Measurements from ENCODE around the gene UCK1.
"Not testable (repeated sequence)": the region's sequence is repeated elsewhere in the genome, so short reads cannot be mapped to it uniquely, and the experiment has no call there.

Gene UCK1

DNA sequence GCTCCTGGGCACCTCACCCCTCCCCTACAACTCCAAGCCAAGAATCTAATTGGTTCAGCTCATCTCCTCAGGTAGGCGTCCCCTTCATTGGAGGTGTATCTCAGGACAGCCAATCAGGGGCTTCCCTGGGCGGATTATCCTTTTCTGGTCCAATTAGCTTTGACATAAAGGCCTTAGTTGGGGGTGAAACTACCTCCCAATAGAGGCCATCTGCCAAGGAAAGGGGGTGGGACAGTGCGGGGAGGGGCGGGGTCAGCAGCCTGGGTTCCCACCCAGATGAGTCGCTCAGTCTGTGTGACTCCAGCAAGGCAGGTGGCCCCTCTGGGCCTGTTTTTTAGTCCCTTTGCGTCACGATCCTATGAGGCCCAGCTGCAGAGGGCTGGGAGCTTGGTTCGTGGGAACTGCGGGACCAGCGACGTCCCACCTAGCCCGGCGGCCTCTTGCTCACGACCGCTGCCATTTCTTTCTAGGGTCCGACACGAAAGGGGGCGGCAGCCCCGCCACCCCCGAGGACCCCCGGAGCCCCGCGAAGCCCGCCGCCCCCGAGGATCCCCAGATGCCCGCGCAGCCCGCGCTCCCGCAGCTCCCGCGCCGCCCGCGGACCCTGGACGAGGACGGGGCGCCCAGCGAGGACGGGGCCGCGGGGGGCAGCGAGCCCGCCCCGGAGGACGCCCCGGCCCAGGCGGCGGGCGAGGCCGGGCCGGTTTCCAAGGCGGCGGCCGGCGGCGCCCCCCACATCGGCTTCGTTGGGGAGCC is 23.2 kb upstream of the UCK1 start:
- no peak for DNase-seq

DNA sequence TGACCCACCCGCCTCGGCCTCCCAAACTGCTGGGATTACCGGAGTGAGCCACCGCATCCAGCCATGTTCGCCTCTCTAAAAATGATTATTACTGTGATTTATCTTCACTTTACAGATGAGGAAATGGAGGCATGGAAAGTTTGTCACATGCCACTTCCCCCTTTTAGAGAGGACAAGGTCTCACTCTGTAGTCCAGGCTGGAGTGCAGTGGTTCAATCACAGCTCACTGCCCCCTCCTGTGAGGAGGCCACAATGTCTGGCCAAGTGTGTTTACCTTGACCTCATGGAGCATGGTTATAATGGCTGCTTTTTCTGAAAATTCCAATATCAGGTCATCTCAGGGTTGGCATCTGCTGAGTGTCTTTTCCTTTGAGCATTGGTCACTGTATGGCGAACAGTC is 21.0 kb upstream of the UCK1 start:
- no peak for DNase-seq

DNA sequence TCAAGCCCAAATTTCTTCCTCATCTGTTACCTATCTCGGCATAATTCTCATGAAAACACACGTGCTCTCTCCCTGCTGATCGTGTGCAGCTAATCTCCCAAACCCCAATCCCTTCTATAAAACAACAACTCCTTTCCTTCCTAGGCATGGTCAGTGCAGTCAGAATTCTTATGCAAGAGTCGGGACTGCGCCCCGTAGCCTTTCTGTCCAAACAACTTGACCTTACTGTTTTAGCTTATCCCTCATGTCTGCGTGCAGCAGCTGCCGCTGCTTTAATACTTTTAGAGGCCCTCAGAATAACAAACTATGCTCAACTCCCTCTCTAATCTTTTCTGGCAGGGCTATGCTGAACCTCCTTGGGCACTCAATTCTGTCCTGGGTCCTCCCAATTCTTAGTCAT is 19.4 kb upstream of the UCK1 start:
- not testable (repeated sequence) for DNase-seq

DNA sequence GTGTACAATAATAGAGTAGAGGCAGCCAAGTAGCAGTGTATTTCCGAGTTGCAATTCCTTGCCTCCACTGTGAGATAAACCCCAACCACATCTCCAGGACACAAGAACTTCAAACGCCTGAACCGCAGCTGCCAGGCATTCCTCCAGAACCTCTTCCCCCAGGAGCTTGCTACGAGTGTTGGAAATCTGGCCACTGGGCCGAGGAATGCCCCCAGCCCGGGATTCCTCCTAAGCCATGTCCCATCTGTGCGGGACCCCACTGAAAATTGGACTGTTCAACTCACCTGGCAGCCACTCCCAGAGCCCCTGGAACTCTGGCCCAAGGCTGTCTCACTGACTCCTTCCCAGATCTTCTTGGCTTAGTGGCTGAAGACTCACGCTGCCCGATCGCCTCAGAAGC is 18.1 kb upstream of the UCK1 start:
- not testable (repeated sequence) for DNase-seq

DNA sequence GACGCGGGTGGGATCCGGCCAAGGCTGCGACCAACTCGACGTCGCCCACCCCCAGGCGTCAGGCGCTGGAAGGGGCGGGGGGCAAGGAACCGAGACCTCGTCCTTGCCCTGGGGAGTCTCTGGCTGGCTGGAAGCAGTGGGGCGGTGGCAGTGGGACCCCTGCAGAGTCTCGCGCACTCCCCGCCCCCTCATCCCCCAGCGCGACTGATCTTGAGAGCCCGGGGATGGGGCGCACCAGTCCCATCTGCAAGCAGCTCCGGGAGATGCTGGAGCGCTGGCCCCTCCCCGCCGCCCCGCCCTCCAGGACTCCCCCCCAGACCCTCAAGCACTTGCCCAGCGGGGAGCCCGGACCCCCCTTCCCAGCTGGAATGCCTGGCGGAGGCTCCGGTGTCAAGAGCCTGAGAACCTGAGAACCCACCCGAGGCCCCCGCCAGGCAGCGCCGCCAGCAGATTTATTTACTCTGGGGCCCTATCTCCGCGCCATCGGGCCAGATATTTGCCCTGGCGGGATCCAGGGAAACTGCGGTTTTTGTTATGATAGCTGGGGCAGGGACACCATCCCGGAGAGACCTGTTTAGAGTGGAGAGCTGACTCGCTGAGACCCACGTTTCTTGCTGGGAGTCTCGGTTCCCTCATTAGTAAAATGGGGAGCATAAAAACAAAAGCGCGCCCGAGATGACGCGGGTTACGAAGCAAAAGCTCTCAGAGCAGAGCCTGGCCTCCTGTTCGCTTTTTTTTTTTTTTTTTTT is 15.4 kb upstream of the UCK1 start:
- no peak for DNase-seq

DNA sequence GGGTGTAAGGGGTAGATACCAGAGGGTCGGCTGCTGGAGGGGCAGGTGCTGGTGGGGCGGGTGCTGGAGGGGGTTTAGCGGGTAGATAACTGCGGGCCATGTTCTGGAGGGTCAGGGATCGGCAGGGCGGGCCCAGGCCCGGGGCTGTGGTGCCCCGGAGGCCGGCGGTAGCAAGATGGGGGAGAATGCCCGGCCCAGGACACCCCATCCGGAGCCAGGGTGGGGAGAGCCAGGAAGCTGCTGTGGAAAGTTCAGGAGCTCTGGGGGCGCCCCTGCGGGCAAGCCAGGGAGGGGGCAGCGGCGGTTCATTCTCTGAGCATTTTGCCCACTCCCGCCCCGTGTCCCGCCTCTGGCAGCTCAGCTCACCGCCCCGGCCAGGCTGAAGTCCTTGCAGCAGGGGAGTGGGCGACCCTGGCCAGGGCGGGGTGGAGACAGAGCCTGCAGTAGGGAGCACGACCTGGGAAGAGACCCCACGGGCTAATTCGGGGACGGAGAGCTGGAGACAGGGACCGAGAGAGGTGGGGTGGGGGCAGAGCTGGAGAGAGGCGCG is 14.8 kb upstream of the UCK1 start:
- no peak for DNase-seq

DNA sequence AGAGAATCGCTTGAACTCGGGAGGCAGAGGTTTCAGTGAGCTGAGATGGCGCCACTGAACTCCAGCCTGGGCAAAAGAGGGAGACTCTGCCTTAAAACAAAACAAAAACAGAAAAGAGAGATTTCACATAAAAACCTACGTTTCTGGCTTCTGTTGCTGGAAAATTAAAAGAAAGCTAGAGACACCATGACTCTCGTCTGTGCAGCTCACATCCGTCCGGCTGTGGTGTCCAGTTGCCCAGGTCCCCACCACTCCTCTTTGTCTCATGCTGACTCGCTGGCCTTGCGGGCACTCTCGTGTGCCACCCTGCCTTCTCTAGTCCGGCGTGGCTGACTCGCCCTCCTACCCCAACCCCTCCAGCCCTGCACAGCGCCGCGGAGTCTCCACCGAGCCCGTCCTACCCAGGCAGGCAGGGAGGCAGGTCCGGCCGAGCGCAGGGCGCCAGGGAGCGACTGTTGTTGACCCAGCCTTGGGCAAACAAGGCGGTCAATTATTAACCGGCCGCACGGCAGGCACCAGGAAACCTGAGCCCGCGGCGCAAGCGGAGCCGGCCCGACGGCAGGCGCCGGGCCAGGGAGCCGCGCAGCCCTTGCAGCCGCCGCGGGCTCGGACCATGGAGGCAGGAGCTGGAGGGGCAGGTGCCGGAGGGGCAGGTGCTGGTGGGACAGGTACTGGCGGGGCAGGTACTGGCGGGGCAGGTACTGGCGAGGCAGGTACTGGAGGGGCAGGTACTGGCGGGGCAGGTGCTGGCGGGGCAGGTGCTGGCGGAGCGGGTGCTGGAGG is 14.1 kb upstream of the UCK1 start, which contains the start of gene PRRT1B:
Gene PRRT1B (plus strand): TSS at position 521 of the 783 bp plus-strand sequence. CDS start 93 bp downstream, at position 614.
- no peak for DNase-seq

DNA sequence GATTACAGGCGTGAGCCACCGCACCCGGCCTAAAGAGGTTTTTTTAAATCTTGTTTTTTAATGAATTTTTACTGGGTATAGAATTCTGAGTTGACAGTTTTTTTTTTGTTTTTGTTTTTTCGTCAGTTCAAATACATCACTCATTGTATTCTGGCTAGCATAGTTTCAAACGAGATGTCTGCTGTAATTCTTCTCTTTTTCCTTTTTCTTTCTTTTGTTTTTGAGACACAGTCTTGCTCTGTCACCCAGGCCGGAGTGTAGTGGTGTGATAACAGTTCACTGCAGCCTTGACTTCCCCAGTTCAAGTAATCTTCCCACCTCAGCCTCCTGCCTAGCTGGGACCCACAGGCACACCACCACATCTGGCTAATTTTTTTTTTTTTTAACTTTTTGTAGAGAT is 12.1 kb upstream of the UCK1 start:
- no peak for DNase-seq

DNA sequence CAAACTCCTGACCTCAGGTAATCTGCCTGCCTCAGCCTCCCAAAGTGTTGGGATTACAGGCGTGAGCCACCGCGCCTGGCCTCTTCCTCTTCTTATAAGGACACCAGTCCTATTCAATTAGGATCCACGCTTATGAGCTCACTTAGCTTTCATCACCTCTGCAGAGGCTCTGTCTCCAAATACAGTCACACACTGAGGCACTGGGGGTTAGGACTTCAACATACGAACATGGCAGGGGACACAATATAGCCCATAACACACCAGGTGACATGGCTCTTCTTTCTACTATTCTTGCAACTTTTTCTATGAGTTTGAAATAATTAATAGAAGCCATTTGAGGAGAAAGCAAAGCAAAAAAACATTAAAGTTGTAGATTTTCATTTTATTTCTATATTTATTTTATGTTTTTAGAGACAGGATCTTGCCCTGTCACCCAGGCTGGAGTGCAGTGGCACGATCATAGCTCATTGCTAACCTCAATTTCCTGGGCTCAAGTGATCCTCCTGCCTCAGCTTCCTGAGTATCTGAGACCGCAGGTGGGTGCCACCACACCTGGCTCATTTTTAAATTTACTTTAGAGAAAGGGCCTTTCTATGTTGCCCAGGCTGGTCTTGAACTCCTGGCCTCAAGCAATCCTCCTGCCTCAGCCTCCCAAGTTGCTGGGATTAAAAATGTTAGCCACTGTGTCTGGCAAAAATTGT is 8.3 kb upstream of the UCK1 start:
- DNase-seq = no peak

DNA sequence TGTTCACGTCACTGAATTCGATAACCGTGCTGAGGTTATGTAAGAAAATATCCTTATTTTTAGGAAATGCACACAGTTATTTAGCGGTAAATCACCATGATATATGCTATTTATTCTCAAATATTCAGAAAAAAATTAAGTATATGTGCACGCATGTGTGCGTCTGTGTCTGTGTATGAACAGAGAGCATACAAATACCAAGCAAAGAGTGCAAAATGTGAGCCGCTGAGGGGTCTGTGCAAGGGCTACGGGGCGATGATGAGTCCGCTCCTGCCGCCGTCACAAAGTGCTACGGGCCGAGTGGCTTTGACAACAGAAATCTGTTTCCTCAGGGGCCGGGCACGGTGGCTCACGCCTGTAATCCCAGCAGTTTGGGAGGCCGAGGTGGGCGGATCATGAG is 6.9 kb upstream of the UCK1 start:
- DNase-seq = no peak

DNA sequence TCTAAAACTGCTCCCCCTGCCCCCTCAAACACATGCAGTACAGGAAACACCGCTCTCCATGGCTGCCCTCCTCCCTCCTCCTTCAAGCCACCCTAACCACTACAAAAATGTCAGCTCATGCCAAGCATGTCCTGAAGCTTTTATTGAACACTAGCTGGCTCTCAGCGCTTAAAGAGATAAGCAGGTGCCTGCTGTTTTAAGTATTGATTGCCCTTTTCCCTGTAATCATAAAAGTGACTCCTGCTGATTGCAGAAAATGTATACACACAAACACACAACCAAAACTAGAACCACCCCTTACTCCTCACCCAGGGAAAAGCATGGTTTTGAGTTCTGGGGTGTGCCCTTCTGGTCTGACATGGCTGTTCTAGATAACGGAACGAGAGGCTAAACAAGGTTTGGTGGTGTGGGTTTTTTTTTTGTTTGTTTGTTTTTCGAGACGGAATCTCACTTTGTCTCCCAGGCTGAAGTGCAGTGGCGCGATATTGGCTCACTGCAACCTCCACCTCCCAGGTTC is 3.7 kb upstream of the UCK1 start:
- no peak for DNase-seq

DNA sequence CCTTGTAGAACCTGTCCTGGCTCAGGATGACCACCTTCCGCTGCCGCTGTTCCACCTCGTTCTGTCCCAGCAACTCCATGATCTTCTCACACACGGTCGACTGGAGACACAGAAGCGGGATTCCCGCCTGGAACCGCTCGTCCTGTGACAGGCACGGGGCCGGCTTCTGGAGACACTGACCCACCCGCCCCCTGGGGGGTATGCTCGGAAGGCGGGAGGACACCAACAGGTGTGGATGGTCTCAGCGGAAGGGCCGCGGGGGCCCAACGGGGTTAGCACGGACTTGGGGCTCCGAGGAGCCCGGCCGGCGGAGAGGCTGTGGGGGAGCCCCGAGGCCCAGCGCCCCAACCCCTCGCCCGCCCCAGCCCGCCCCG is 530 bp downstream of the UCK1 start:
- DNase-seq = no peak

DNA sequence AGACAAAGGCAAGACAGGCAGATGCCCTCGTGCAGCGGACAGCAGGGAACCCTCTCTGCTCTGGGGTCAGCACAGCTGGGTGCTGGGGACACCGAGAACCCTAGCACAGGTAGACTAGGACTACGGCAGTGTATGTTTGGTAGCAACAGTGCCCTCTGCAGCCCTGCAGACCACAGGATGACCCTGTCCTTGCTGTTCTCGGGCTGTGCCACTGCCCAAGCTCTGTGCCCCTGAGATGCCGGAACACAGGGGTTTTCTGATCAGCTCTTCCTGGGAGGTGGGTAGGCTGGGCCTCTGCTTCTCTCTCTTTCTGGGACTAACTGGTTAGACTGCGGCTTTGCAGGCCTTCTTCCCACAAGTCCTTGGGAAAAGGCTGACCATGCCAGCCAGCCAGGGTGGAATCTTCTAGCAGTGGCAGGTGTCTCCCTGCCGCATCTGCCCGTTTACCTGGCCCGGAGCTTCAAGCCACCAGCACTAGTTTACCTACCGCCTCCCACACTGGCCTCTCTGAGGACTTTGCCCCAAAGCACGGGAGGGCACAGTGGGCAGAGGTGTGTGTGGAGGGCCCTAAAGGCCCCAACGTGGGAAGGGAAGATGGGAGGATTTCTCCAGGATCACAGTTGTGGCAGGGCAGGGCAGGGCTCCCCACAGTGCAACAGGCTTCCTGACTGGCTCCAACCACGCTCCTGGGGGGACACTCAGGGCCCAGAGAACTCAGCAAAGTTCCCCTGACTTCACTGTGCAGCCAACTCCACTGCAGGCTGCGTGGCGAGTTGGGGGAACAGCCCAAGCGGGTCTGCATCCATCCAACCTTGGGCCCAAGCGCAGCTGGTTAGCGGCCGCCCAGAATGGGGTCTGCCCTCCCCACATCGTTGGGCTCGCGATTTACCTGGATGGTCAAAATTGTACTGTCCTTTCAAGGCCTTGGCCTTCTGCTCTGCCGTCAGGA is 1.2 kb downstream of the UCK1 start:
- DNase-seq = no peak

DNA sequence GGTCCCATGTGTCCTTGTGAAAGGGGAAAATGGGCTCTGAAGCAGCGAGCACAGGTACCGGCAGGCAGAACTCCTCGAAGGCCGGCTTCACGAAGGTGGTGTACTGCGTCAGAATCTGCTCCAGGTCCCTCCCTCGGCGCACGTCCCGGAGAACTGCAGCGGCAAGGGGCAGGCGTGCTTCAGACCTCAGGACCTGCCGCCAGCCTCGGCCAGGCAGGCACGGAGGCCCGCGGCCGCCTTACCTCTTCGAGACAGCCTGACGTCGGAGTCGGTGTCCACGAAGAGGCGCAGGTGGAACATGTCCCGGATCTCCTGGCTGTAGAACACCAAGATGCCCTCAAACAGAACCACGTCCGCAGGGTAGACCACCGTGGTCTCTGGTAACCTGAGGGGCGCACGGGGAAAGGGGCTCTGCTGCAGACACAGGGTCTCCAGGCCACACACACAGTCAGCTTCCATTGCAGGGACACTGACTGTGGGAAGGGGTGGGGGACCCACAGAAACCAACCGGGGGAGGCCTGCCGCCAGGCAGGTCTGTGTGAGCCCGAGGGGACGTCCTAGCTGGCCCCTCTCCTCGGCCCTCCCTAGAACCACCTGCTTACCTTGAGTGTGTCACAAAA is 2.1 kb downstream of the UCK1 start:
- DNase-seq = no peak

DNA sequence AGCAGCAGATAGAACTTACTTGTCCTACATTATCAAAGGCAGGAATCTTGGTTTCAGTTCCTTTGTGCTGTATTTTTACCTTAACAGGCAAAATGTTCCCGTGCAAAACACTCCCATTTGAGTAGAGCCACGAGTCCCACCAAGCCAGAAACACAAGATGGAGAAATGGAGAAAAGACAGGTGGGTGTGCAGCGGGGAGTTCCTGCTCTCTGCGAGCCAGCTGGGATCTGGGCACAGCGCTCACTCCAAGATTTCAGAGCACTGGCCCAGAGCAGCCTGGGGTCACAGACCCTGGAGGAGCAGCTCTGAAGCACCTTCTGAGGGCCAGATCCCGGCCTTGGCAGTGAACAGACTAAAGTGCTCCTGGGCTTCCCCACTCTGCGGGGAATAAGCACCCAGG is 2.9 kb downstream of the UCK1 start:
- no peak for DNase-seq

DNA sequence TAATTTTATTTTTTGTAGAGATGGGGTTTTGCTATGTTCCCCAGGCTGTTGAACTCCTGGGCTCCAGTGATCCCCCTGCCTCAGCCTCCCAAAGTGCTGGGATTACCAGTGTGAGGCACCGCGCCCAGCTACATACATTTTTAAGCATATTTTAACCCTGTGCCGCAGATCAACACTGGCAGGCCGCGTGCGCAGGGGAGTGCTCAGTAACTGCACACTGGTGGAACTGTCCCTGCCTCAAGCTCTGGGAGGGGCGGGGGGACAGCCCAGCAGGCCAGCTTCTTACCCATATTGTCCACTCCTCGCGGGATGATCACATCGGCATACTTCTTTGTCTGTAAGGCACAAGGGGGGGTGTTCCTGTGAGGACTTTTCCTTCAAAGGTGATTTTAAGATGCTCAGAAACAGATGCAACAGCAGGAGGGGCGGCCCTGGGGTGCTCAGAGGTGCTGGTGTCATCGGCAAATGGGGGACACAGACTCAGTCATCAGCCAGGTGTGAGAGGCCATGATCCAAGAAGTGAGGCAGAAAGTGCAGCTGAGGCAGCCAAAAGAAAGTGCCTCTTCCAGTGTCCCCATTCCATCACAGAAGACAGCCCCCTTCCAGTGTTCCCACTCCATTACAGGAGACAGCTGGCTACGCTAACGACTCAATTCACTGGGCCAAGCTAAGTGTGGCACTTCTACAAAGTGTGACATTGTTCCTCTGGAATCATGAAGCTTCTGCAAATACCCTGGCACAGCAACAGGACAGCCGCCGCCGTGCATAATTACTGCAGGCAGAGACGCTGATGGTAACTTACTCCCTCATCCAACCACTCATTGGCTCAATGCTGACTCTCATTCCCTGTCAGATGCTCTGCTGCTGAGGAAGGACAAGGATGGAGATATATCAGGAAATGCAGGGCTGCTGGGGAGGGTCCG is 5.2 kb downstream of the UCK1 start:
- DNase-seq = no peak

DNA sequence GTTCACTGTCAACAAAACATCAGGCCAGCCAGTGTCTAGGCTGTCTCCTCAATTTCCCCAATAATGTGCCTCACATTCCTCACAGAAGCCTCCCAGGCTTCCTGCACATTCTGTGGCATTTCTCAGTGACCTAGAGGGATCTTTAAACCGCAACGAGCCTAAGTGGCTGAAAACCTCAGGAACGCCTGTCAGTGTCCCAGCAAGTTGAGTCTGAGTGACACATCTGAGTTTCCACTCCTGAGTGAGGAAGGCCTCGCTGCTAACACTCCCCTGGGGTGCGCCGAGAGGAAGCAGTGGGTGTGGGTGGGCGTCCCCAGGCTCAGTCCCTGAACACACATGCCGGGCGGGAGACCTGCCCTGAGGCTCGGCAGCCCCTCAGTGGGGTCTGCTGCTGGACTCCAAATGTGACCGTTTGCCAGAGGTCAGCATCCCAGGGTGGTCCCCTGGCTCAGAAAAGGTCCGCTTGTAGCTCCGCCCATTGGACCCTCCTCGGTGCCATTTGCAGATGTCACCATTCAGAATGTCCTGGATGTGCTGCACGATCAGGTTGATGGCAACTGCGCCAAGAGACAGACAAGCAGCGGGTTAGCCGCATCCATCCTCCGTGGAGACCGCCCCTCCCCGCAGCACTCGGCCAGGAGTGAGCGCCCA is 6.3 kb downstream of the UCK1 start:
- no peak for DNase-seq

DNA sequence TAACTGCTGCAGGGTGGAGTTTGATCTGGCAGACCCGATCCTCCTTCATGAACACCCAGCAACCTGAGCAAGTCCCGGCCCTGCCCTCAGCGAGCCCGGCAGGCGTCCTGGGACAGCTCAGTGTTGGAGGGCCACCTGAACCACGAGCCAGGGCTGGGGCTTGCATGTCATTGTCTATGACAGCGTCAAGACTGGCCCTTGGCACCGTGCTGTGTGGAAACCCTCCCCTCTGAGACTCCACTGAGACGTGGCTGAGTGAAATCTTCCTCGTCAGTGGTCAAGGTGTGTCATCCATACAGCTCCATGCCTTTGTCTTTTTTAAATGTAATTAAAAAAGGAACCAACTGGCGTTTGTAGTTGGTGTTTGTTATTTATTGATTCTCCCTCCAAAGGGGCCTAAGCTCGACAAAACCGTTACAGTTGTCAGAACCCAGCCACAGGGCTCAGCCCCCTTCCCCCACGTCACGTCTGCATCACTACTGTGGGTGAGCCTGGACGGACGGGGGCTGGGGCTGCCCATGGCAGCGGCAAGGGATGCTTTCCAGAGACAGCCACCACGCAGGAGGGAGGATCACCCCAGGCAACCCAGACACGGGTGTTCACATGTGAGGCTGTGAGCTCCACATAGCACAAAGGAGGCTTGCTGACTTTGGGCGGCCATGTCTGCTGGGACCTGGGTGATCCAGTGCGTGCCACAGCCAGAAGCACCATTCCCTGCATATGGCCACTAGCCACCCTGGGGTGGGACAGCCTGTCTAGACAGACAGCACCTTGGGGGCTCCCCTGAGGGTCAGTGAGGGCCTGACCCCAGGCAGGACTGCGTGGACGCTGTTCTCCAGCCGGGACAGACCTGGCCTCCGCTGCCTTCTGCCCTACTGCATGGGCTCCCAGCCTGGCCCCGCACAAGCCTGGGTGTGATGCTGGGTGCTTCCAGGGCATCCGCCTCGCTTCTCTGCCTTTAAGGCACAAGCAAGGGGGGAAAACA is 7.3 kb downstream of the UCK1 start:
- DNase-seq = no peak

All from NCI-H1417 treated with DMSO at 0.1 percent for 48 hours (cell line).